HEK293 (cell line): Measurements from ENCODE around the gene METTL15.

Experiments used
- CTCF ChIA-PET: fragments of 350-600 bp; formaldehyde crosslinking; extraction: SDS; loops from one replicate; lab custom pipeline; 2021; ENCODE audit warnings: antibody characterized with exemption; lab: Yijun Ruan, JAX
- POLR2A ChIA-PET: fragments of 300-600 bp; formaldehyde crosslinking; extraction: SDS; loops from one replicate; lab custom pipeline; 2020; ENCODE audit warnings: antibody characterized with exemption, inconsistent platforms; lab: Yijun Ruan, JAX
- H3K27ac ChIP-seq: fragments of 200-500 bp; sonication (Bioruptor generic); 2 replicates; pipeline ENCODE4 v1.5.1; 2014; ENCODE audit warnings: low read depth, low read length, control low read depth, inconsistent platforms; ENCODE audit errors: extremely low read depth
- H3K36me3 ChIP-seq, 2 experiments: fragments of 200-500 bp in 1 of 2; sonication (Bioruptor generic) in 1 of 2; 1 replicate in 1 of 2; 2 replicates in 1 of 2; pipeline ENCODE4 v1.5.1; 2014 to 2017; ENCODE audit warnings: inconsistent platforms in 2 of 2, low read length in 2 of 2; ENCODE audit not compliant: control insufficient read depth in 2 of 2, insufficient read depth in 1 of 2
- H3K4me1 ChIP-seq: fragments of 200-500 bp; sonication (Bioruptor generic); 2 replicates; pipeline ENCODE4 v1.5.1; 2014; ENCODE audit warnings: mild to moderate bottlenecking, low read length, inconsistent platforms; ENCODE audit not compliant: control insufficient read depth, insufficient read depth
- H3K4me3 ChIP-seq: 2 replicates; pipeline ENCODE4 v1.5.1; 2011; ENCODE audit warnings: low read depth, mild to moderate bottlenecking, control low read depth, low read length, moderate library complexity
- H3K9me3 ChIP-seq: fragments of 200-500 bp; sonication (Bioruptor generic); 2 replicates; pipeline ENCODE4 v1.5.1; 2014; ENCODE audit warnings: low read depth, low read length, inconsistent platforms; ENCODE audit not compliant: control insufficient read depth, insufficient read depth
- BCL11A ChIP-seq: fragments of 450-650 bp; formaldehyde crosslinking; IDR thresholded peaks from 2 replicates; pipeline ENCODE4 v1.5.1; 2016; ENCODE audit warnings: low read depth, missing biosample characterization, missing genetic modification characterization
- PRDM1 ChIP-seq: fragments of 450-650 bp; formaldehyde crosslinking; IDR thresholded peaks from 2 replicates; pipeline ENCODE4; 2016; ENCODE audit warnings: missing biosample characterization, missing genetic modification characterization
- SP7 ChIP-seq: fragments of 450-650 bp; formaldehyde crosslinking; IDR thresholded peaks from 2 replicates; pipeline ENCODE4 v1.5.1; 2016; ENCODE audit warnings: missing biosample characterization, missing genetic modification characterization
- ZFP37 ChIP-seq: fragments of 450-650 bp; formaldehyde crosslinking; IDR thresholded peaks from 2 replicates; pipeline ENCODE4 v1.5.1; 2016; ENCODE audit warnings: missing biosample characterization, missing genetic modification characterization
- ZFP69B ChIP-seq: fragments of 450-650 bp; formaldehyde crosslinking; IDR thresholded peaks from 2 replicates; pipeline ENCODE4 v1.5.1; 2016; ENCODE audit warnings: missing biosample characterization, missing genetic modification characterization
- ZNF155 ChIP-seq: fragments of 450-650 bp; formaldehyde crosslinking; IDR thresholded peaks from 2 replicates; pipeline ENCODE4 v1.5.1; 2016; ENCODE audit warnings: missing biosample characterization, missing genetic modification characterization
- ZNF23 ChIP-seq: fragments of 450-650 bp; formaldehyde crosslinking; IDR thresholded peaks from 2 replicates; pipeline ENCODE4 v1.5.1; 2016; ENCODE audit warnings: missing biosample characterization, missing genetic modification characterization, borderline replicate concordance
- ZNF239 ChIP-seq: fragments of 450-650 bp; formaldehyde crosslinking; IDR thresholded peaks from 2 replicates; pipeline ENCODE4 v1.5.1; 2016; ENCODE audit warnings: missing biosample characterization, missing genetic modification characterization
- ZNF416 ChIP-seq: fragments of 450-650 bp; formaldehyde crosslinking; IDR thresholded peaks from 2 replicates; pipeline ENCODE4 v1.5.1; 2016; ENCODE audit warnings: missing biosample characterization, missing genetic modification characterization
- ZNF529 ChIP-seq: fragments of 450-650 bp; formaldehyde crosslinking; IDR thresholded peaks from 2 replicates; pipeline ENCODE4 v1.5.1; 2017; ENCODE audit warnings: missing genetic modification characterization, missing biosample characterization; ENCODE audit not compliant: insufficient replicate concordance
- ZNF544 ChIP-seq: fragments of 450-650 bp; formaldehyde crosslinking; IDR thresholded peaks from 2 replicates; pipeline ENCODE4 v1.5.0; 2017; ENCODE audit warnings: missing biosample characterization, missing genetic modification characterization
- ZNF585B ChIP-seq: fragments of 450-650 bp; formaldehyde crosslinking; IDR thresholded peaks from 2 replicates; pipeline ENCODE4 v1.5.1; 2016; ENCODE audit warnings: missing biosample characterization, missing genetic modification characterization
- ZNF624 ChIP-seq: fragments of 450-650 bp; formaldehyde crosslinking; IDR thresholded peaks from 2 replicates; pipeline ENCODE4 v1.5.1; 2017; ENCODE audit warnings: missing biosample characterization, missing genetic modification characterization
- ZNF670 ChIP-seq: fragments of 450-650 bp; formaldehyde crosslinking; IDR thresholded peaks from 2 replicates; pipeline ENCODE4 v1.5.1; 2016; ENCODE audit warnings: missing biosample characterization, missing genetic modification characterization, low read depth
- ZNF791 ChIP-seq: fragments of 450-650 bp; formaldehyde crosslinking; IDR thresholded peaks from 2 replicates; pipeline ENCODE4 v1.5.1; 2016; ENCODE audit warnings: missing biosample characterization, missing genetic modification characterization
- ZNF837 ChIP-seq: fragments of 450-650 bp; formaldehyde crosslinking; IDR thresholded peaks from 2 replicates; pipeline ENCODE4 v1.5.1; 2016; ENCODE audit warnings: missing biosample characterization, missing genetic modification characterization
- TF ChIP-seq, protein P1 (sequence below): fragments of 450-650 bp; formaldehyde crosslinking; IDR thresholded peaks from 2 replicates; pipeline ENCODE4 v1.5.1; 2016; ENCODE audit warnings: missing biosample characterization, missing genetic modification characterization
- TF ChIP-seq, protein P2 (sequence below): fragments of 450-650 bp; formaldehyde crosslinking; IDR thresholded peaks from 2 replicates; pipeline ENCODE4 v1.5.1; 2016; ENCODE audit warnings: missing biosample characterization, missing genetic modification characterization
- TF ChIP-seq, protein P3 (sequence below): fragments of 450-650 bp; formaldehyde crosslinking; IDR thresholded peaks from 2 replicates; pipeline ENCODE4 v1.5.1; 2016; ENCODE audit warnings: missing biosample characterization, missing genetic modification characterization
- TF ChIP-seq, protein P4 (sequence below): fragments of 450-650 bp; formaldehyde crosslinking; IDR thresholded peaks from 2 replicates; pipeline ENCODE4 v1.5.1; 2016; ENCODE audit warnings: missing biosample characterization, missing genetic modification characterization, low read depth
- TF ChIP-seq, protein P5 (sequence below): fragments of 450-650 bp; formaldehyde crosslinking; IDR thresholded peaks from 2 replicates; pipeline ENCODE4 v1.5.1; 2016; ENCODE audit warnings: missing biosample characterization, missing genetic modification characterization

Gene METTL15

DNA sequence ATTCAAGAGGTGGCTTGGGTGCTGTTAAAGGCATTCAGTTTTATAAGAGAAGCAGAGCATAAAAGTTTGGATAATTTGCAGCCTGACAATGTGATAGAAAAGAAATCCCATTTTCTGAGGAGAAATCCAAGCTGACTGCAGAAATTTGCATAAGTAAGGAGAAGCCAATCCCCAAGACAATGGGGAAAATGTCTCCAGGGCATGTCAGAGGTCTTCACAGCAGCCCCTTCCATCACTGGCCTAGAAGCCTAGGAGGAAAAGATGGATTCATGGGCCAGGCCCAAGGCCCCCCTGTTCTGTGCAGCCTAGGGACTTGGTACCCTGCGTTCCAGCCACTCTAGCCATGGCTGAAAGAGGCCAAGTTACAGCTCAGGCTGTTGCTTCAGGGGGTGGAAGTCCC, 207.3 kb downstream of the METTL15 start:
- CTCF ChIA-PET, result no interaction called here
- TF ChIP-seq, protein P1, sequence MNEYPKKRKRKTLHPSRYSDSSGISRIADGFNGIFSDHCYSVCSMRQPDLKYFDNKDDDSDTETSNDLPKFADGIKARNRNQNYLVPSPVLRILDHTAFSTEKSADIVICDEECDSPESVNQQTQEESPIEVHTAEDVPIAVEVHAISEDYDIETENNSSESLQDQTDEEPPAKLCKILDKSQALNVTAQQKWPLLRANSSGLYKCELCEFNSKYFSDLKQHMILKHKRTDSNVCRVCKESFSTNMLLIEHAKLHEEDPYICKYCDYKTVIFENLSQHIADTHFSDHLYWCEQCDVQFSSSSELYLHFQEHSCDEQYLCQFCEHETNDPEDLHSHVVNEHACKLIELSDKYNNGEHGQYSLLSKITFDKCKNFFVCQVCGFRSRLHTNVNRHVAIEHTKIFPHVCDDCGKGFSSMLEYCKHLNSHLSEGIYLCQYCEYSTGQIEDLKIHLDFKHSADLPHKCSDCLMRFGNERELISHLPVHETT (tag by site-specific recombination), result no peak
- TF ChIP-seq, all 188 proteins: peak for 0

DNA sequence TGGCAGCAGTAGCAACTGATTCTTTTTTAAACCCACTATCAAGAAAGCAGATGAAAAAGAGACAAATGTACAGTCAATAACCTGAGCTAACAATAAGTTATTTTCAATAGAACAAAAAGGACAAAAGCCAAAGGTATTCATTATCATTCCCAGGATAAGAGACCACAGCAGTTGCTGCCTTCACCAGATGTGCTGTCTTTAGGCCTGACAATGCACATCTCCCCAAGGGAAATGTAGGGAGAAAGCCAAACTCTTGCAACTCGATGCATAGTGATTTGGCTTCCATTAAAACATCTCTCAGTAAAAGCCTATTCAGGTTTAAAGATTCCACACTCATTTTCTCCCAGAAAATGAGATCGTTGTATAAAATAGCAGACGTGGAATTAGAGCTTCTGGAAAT, 210.7 kb downstream of the METTL15 start:
- no peaks in the 10 kb centered on the region for H3K9me3 ChIP-seq
- H3K27ac ChIP-seq, result no peak overlapping the region
- no peak overlapping the region for H3K4me3 ChIP-seq
- no peaks in the 10 kb centered on the region for H3K4me1 ChIP-seq
- CTCF ChIA-PET, result interaction anchor here (0.6 kb wide), 1 partner anchor 8 kb away, joined by 3 read pairs; no protein-coding TSS in a partner anchor
- POLR2A ChIA-PET, result interaction anchor here (0.7 kb wide), 1 partner anchor 601 kb away, joined by 3 read pairs; no protein-coding TSS in a partner anchor
- TF ChIP-seq ZNF544 (tag by site-specific recombination) (no peak), ZNF239 (no peak), ZFP69B (no peak), BCL11A (tag by site-specific recombination) (no peak), ZNF416 (tag by site-specific recombination) (no peak), ZNF23 (no peak), PRDM1 (tag by site-specific recombination) (no peak), SP7 (tag by site-specific recombination) (no peak), ZNF624 (tag by site-specific recombination) (no peak)
- TF ChIP-seq, protein P2, sequence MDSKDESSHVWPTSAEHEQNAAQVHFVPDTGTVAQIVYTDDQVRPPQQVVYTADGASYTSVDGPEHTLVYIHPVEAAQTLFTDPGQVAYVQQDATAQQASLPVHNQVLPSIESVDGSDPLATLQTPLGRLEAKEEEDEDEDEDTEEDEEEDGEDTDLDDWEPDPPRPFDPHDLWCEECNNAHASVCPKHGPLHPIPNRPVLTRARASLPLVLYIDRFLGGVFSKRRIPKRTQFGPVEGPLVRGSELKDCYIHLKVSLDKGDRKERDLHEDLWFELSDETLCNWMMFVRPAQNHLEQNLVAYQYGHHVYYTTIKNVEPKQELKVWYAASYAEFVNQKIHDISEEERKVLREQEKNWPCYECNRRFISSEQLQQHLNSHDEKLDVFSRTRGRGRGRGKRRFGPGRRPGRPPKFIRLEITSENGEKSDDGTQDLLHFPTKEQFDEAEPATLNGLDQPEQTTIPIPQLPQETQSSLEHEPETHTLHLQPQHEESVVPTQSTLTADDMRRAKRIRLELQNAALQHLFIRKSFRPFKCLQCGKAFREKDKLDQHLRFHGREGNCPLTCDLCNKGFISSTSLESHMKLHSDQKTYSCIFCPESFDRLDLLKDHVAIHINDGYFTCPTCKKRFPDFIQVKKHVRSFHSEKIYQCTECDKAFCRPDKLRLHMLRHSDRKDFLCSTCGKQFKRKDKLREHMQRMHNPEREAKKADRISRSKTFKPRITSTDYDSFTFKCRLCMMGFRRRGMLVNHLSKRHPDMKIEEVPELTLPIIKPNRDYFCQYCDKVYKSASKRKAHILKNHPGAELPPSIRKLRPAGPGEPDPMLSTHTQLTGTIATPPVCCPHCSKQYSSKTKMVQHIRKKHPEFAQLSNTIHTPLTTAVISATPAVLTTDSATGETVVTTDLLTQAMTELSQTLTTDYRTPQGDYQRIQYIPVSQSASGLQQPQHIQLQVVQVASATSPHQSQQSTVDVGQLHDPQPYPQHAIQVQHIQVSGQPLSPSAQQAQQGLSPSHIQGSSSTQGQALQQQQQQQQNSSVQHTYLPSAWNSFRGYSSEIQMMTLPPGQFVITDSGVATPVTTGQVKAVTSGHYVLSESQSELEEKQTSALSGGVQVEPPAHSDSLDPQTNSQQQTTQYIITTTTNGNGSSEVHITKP (tag by site-specific recombination), result no peak
- TF ChIP-seq, protein P3, sequence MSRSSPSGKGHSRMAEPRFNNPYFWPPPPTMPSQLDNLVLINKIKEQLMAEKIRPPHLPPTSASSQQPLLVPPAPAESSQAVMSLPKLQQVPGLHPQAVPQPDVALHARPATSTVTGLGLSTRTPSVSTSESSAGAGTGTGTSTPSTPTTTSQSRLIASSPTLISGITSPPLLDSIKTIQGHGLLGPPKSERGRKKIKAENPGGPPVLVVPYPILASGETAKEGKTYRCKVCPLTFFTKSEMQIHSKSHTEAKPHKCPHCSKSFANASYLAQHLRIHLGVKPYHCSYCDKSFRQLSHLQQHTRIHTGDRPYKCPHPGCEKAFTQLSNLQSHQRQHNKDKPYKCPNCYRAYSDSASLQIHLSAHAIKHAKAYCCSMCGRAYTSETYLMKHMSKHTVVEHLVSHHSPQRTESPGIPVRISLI (tag by site-specific recombination), result no peak
- H3K36me3 ChIP-seq, result no peaks in the 10 kb centered on the region

More for the DNA sequence above, 207.3 kb downstream of the METTL15 start:
- POLR2A ChIA-PET, result no interaction called here
- no peaks in the 10 kb centered on the region for H3K9me3 ChIP-seq
- no peaks in the 10 kb centered on the region for H3K36me3 ChIP-seq
- H3K4me3 ChIP-seq, result no peak overlapping the region
- no peak overlapping the region for H3K27ac ChIP-seq
- H3K4me1 ChIP-seq, result no peaks in the 10 kb centered on the region

DNA sequence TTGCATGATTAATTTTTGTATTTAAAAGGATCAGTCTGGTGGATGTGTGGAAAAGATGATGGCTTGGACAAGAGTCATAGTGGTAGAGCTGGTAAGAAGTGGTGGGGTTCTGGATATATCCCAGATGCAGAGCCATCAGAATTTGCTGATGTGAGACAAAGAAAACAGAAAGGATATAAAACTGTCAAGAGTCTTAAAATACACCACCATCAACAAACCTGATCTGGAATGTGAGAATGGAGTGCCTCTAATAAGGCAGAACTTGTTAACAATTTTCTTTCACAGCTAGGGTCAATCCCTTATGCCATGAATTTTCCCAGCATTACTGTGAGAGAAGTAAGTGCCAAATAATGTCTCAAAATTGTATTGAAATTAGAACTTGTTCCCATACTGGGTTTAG, 215.4 kb downstream of the METTL15 start:
- no peaks in the 10 kb centered on the region for H3K4me1 ChIP-seq
- POLR2A ChIA-PET, result no interaction called here
- CTCF ChIA-PET, result no interaction called here
- no peaks in the 10 kb centered on the region for H3K36me3 ChIP-seq
- no peaks in the 10 kb centered on the region for H3K9me3 ChIP-seq
- no peak overlapping the region for H3K27ac ChIP-seq
- H3K4me3 ChIP-seq, result no peak overlapping the region
- TF ChIP-seq ZNF791 (no peak), ZNF585B (tag by site-specific recombination) (no peak), ZNF529 (tag by site-specific recombination) (no peak), ZNF155 (tag by site-specific recombination) (no peak), ZNF670 (tag by site-specific recombination) (no peak), ZFP37 (tag by site-specific recombination) (no peak), ZNF837 (tag by site-specific recombination) (no peak)
- TF ChIP-seq, protein P4, sequence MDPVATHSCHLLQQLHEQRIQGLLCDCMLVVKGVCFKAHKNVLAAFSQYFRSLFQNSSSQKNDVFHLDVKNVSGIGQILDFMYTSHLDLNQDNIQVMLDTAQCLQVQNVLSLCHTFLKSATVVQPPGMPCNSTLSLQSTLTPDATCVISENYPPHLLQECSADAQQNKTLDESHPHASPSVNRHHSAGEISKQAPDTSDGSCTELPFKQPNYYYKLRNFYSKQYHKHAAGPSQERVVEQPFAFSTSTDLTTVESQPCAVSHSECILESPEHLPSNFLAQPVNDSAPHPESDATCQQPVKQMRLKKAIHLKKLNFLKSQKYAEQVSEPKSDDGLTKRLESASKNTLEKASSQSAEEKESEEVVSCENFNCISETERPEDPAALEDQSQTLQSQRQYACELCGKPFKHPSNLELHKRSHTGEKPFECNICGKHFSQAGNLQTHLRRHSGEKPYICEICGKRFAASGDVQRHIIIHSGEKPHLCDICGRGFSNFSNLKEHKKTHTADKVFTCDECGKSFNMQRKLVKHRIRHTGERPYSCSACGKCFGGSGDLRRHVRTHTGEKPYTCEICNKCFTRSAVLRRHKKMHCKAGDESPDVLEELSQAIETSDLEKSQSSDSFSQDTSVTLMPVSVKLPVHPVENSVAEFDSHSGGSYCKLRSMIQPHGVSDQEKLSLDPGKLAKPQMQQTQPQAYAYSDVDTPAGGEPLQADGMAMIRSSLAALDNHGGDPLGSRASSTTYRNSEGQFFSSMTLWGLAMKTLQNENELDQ (tag by site-specific recombination), result no peak
- TF ChIP-seq, protein P5, sequence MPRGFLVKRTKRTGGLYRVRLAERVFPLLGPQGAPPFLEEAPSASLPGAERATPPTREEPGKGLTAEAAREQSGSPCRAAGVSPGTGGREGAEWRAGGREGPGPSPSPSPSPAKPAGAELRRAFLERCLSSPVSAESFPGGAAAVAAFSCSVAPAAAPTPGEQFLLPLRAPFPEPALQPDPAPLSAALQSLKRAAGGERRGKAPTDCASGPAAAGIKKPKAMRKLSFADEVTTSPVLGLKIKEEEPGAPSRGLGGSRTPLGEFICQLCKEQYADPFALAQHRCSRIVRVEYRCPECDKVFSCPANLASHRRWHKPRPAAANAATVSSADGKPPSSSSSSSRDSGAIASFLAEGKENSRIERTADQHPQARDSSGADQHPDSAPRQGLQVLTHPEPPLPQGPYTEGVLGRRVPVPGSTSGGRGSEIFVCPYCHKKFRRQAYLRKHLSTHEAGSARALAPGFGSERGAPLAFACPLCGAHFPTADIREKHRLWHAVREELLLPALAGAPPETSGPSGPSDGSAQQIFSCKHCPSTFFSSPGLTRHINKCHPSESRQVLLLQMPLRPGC (tag by site-specific recombination), result no peak
